ENCODE data around the gene UNC119B.

- no peak for TF ChIP-seq TAF1 (IDR thresholded peaks at IDR 0.05; ENCODE audit: borderline replicate concordance, insufficient read depth, low read length)
- no peak for TF ChIP-seq SIN3A (IDR thresholded peaks at IDR 0.05; ENCODE audit: borderline replicate concordance, insufficient read depth, low read length)
These were observed 9.4 kb downstream of the UNC119B start for GRCh38 chr12:120719496-120720233.

All from PFSK-1 (cell line).